Measurements from ENCODE around the gene INPP5K.

DNA sequence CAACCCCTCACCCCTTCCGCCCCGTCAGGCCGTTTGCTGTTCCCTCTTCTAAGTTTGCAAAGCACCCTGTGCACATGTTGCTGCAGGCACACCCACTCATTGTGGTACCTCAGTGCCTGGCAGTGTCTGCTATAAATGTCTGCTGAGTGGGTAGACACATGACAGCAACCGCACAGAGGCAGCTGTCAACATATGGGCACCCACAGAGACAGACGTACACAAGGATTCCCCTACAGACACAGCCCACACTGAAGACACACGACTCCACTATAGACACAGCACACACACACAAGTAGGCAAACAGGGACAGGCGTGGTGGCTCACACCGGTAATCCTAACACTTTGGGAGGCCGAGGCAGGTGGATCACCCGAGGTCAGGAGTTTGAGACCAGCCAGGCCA lies 42.6 kb downstream of the INPP5K start:
- TF ChIP-seq SIN3A (IDR thresholded peaks at IDR 0.05; ENCODE audit: borderline replicate concordance, insufficient read depth, low read length): no peak
- TF ChIP-seq, protein P1, sequence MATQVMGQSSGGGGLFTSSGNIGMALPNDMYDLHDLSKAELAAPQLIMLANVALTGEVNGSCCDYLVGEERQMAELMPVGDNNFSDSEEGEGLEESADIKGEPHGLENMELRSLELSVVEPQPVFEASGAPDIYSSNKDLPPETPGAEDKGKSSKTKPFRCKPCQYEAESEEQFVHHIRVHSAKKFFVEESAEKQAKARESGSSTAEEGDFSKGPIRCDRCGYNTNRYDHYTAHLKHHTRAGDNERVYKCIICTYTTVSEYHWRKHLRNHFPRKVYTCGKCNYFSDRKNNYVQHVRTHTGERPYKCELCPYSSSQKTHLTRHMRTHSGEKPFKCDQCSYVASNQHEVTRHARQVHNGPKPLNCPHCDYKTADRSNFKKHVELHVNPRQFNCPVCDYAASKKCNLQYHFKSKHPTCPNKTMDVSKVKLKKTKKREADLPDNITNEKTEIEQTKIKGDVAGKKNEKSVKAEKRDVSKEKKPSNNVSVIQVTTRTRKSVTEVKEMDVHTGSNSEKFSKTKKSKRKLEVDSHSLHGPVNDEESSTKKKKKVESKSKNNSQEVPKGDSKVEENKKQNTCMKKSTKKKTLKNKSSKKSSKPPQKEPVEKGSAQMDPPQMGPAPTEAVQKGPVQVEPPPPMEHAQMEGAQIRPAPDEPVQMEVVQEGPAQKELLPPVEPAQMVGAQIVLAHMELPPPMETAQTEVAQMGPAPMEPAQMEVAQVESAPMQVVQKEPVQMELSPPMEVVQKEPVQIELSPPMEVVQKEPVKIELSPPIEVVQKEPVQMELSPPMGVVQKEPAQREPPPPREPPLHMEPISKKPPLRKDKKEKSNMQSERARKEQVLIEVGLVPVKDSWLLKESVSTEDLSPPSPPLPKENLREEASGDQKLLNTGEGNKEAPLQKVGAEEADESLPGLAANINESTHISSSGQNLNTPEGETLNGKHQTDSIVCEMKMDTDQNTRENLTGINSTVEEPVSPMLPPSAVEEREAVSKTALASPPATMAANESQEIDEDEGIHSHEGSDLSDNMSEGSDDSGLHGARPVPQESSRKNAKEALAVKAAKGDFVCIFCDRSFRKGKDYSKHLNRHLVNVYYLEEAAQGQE (IDR thresholded peaks at IDR 0.05; ENCODE audit: insufficient read depth in 1 of 2, low read depth in 2 of 2, low read length in 2 of 2): no peak
- TF ChIP-seq POLR2AphosphoS5 (IDR thresholded peaks at IDR 0.05; ENCODE audit: low read depth, low read length): no peak

All from PFSK-1 (cell line).